HG03280 (cell line): ENCODE measurements around the gene ERICH3.
"Not testable (repeated sequence)": the region's sequence is repeated elsewhere in the genome, so short reads cannot be mapped to it uniquely, and the experiment has no call there.

ENCODE experiments used
- ATAC-seq: cut with Tn5 transposase; IDR thresholded peaks from one replicate; pipeline ENCODE4 v1.9.1; 2021; ENCODE audit warnings: mild to moderate bottlenecking, moderate library complexity; ENCODE audit not compliant: unreplicated experiment

The ERICH3 gene

GRCh38 chr1:74681449-74681848 is 7.9 kb upstream of the ERICH3 start:
- peak; percentile 66 for ATAC-seq

- ATAC-seq, result no peak
Measured at GRCh38 chr1:74681001-74681400, 7.4 kb upstream of the ERICH3 start.

- ATAC-seq, result no peak
Measured at GRCh38 chr1:74679811-74680210, 6.2 kb upstream of the ERICH3 start.

GRCh38 chr1:74677926-74678325 is 4.3 kb upstream of the ERICH3 start:
- ATAC-seq, result no peak

- peak; percentile 41 for ATAC-seq
Measured at GRCh38 chr1:74674278-74675048, 871 bp upstream of the ERICH3 start.

GRCh38 chr1:74670866-74671265 is 2.7 kb downstream of the ERICH3 start:
- not testable (repeated sequence) for ATAC-seq

GRCh38 chr1:74654708-74655107 is 18.9 kb downstream of the ERICH3 start:
- ATAC-seq, result no peak

GRCh38 chr1:74652711-74653139 is 20.9 kb downstream of the ERICH3 start:
- peak; percentile 90 for ATAC-seq

- no peak for ATAC-seq
Measured at GRCh38 chr1:74650561-74650960, 23.0 kb downstream of the ERICH3 start.

GRCh38 chr1:74641876-74642275 is 31.7 kb downstream of the ERICH3 start:
- ATAC-seq, result no peak

GRCh38 chr1:74641161-74641560 is 32.4 kb downstream of the ERICH3 start:
- ATAC-seq, result no peak

GRCh38 chr1:74637296-74637695 is 36.3 kb downstream of the ERICH3 start:
- no peak for ATAC-seq

GRCh38 chr1:74629283-74629682 is 44.3 kb downstream of the ERICH3 start:
- ATAC-seq, result no peak

- ATAC-seq, result no peak
Measured at GRCh38 chr1:74623716-74624115, 49.9 kb downstream of the ERICH3 start.

GRCh38 chr1:74620242-74620641 is 53.4 kb downstream of the ERICH3 start:
- no peak for ATAC-seq

GRCh38 chr1:74618974-74619373 is 54.6 kb downstream of the ERICH3 start:
- no peak for ATAC-seq

GRCh38 chr1:74613894-74614293 is 59.7 kb downstream of the ERICH3 start:
- no peak for ATAC-seq

- no peak for ATAC-seq
Measured at GRCh38 chr1:74611887-74612286, 61.7 kb downstream of the ERICH3 start.

- ATAC-seq, result no peak
Measured at GRCh38 chr1:74610961-74611360, 62.6 kb downstream of the ERICH3 start.

GRCh38 chr1:74609810-74610371 is 63.7 kb downstream of the ERICH3 start:
- ATAC-seq, result no peak

- no peak for ATAC-seq
Measured at GRCh38 chr1:74596717-74597116, 76.9 kb downstream of the ERICH3 start.
